Peyer's patch (tissue), 4 donors: Measurements from ENCODE around the gene SLC26A2.
"Not testable (repeated sequence)": the region's sequence is repeated elsewhere in the genome, so short reads cannot be mapped to it uniquely, and the experiment has no call there.

Experiments
- CTCF ChIP-seq, 6 experiments: fragments of 450-650 bp in 4 of 6; fragments of 200-600 bp in 2 of 6; sonication (generic) in 1 of 6; IDR thresholded peaks; one replicate each; pipeline ENCODE4 v1.5.1; 2017 to 2019; ENCODE audit warnings: antibody characterized with exemption in 6 of 6, mild to moderate bottlenecking in 3 of 6, moderate library complexity in 1 of 6
- POLR2A ChIP-seq, 2 donors: fragments of 450-650 bp; IDR thresholded peaks; one replicate each; pipeline ENCODE4 v1.5.1; 2017; ENCODE audit warnings: antibody characterized with exemption in 2 of 2, mild to moderate bottlenecking in 2 of 2, moderate library complexity in 2 of 2

- not testable (repeated sequence) for TF ChIP-seq CTCF, POLR2A (IDR thresholded peaks at IDR 0.05)
These were observed 67.5 kb downstream of the SLC26A2 start for GRCh38 chr5:150028047-150028446.
